ENCODE results near the gene KDM5B.

DNA sequence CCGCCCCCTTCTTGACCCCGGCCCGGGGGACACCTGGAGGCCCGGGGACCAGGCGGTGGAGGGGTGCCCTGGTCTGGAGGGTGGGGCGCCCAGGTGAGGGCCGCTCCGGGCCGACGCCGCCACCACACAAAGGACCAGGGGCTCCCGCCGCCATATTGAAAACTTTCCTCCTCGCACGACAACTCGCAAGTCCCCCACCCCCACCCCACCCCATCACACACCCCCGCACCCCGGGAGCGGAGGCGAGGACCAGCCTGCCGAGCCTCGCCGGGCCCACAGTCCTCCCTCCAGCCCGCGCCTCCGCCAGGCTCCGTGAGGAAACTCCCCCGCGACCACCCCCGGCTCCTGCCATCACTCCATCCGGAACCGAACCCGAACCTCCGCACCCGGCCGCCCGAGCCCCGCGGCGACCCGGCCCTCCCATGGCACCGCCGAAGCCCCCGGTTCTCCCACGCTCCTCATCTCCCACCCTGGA is 733 bp downstream of the KDM5B start:
- TF ChIP-seq POLR2A (IDR thresholded peaks at IDR 0.05): no peak
- TF ChIP-seq, protein P1, sequence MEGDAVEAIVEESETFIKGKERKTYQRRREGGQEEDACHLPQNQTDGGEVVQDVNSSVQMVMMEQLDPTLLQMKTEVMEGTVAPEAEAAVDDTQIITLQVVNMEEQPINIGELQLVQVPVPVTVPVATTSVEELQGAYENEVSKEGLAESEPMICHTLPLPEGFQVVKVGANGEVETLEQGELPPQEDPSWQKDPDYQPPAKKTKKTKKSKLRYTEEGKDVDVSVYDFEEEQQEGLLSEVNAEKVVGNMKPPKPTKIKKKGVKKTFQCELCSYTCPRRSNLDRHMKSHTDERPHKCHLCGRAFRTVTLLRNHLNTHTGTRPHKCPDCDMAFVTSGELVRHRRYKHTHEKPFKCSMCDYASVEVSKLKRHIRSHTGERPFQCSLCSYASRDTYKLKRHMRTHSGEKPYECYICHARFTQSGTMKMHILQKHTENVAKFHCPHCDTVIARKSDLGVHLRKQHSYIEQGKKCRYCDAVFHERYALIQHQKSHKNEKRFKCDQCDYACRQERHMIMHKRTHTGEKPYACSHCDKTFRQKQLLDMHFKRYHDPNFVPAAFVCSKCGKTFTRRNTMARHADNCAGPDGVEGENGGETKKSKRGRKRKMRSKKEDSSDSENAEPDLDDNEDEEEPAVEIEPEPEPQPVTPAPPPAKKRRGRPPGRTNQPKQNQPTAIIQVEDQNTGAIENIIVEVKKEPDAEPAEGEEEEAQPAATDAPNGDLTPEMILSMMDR (IDR thresholded peaks at IDR 0.05): no peak
